PC-3 (cell line): ENCODE data around the gene WNK2. TPM values are rescaled to one million over a fixed set of nuclear protein-coding genes. Genes with fewer than 3 reads are reported as not detected.

Experiments
- ATAC-seq: fragments of 200-7000 bp; cut with Tn5 transposase; 2 replicates; pipeline ENCODE4 v1.9.1; 2020; ENCODE audit warnings: mild to moderate bottlenecking, moderate library complexity
- BruUV-seq: library from RNA; stranded (reverse); fragments of 400-500 nt; replicated peaks from 2 replicates; lab custom pipeline; 2021; lab: Mats Ljungman, UMichigan
- CTCF ChIA-PET: fragments of 300-600 bp; sonication (Branson Sonifier 250); formaldehyde crosslinking; loops from one replicate; lab custom pipeline; 2022; ENCODE audit warnings: antibody characterized with exemption; lab: Charles Lee
- POLR2A ChIA-PET: fragments of 300-600 bp; sonication (Branson Sonifier 250); formaldehyde crosslinking; loops from one replicate; lab custom pipeline; 2022; ENCODE audit warnings: antibody characterized with exemption; ENCODE audit not compliant: unreplicated experiment; lab: Charles Lee
- DNase-seq: peaks from one replicate; pipeline ENCODE4 v3.0.0-alpha.2; 2015
- H2AFZ ChIP-seq: fragments of 300-600 bp; sonication (generic); 2 replicates; pipeline ENCODE4 v1.6.0; 2016; ENCODE audit warnings: antibody characterized with exemption, low read length
- H3F3A ChIP-seq: fragments of 300-600 bp; sonication (generic); one replicate; pipeline ENCODE4 v1.6.0; 2017; ENCODE audit warnings: antibody characterized with exemption, low read length, control low read depth, mild to moderate bottlenecking; ENCODE audit not compliant: unreplicated experiment
- H3K27ac ChIP-seq: fragments of 300-600 bp; sonication (generic); 2 replicates; pipeline ENCODE4 v1.5.1; 2016; ENCODE audit warnings: mild to moderate bottlenecking, low read length
- H3K27me3 ChIP-seq: fragments of 300-600 bp; sonication (generic); 2 replicates; pipeline ENCODE4 v1.6.1; 2016; ENCODE audit warnings: low read length, mixed read lengths
- H3K36me3 ChIP-seq: fragments of 300-600 bp; sonication (generic); 2 replicates; pipeline ENCODE4 v1.6.1; 2016; ENCODE audit warnings: low read depth, mixed run types, low read length, mixed read lengths
- H3K4me1 ChIP-seq: fragments of 300-600 bp; sonication (generic); 2 replicates; pipeline ENCODE4 v1.5.1; 2016; ENCODE audit warnings: low read length; ENCODE audit not compliant: insufficient read depth
- H3K4me2 ChIP-seq: fragments of 300-600 bp; sonication (generic); 2 replicates; pipeline ENCODE4 v1.6.0; 2016; ENCODE audit warnings: low read length
- H3K4me3 ChIP-seq: fragments of 300-600 bp; sonication (generic); 2 replicates; pipeline ENCODE4 v1.5.1; 2016; ENCODE audit warnings: mild to moderate bottlenecking, low read length, mixed read lengths
- H3K79me2 ChIP-seq: fragments of 300-600 bp; sonication (generic); 2 replicates; pipeline ENCODE4 v1.6.1; 2017; ENCODE audit warnings: low read length, mixed read lengths
- H3K9ac ChIP-seq: fragments of 300-600 bp; sonication (generic); 2 replicates; pipeline ENCODE4 v1.6.0; 2016; ENCODE audit warnings: mild to moderate bottlenecking, low read length
- H3K9me2 ChIP-seq: fragments of 300-600 bp; sonication (generic); replicated peaks from 2 replicates; pipeline ENCODE4 v1.6.1; 2016; ENCODE audit warnings: mixed run types, low read length, mixed read lengths
- H3K9me3 ChIP-seq: fragments of 300-600 bp; sonication (generic); 2 replicates; pipeline ENCODE4 v1.6.1; 2016; ENCODE audit warnings: low read length, mixed read lengths
- H4K20me1 ChIP-seq: fragments of 300-600 bp; sonication (generic); 2 replicates; pipeline ENCODE4 v1.6.1; 2016; ENCODE audit warnings: low read length, mixed read lengths
- CTCF ChIP-seq: fragments of 300-600 bp; sonication (generic); conservative IDR thresholded peaks from 2 replicates; pipeline ENCODE4 v1.5.1; 2017; ENCODE audit warnings: antibody characterized with exemption, low read depth, mild to moderate bottlenecking, low read length
- EZH2 ChIP-seq: fragments of 300-600 bp; sonication (generic); IDR thresholded peaks from one replicate; pipeline ENCODE4 v1.6.1; 2017; ENCODE audit warnings: antibody characterized with exemption, mild to moderate bottlenecking, low read length; ENCODE audit not compliant: unreplicated experiment
- EZH2phosphoT487 ChIP-seq: fragments of 300-600 bp; sonication (generic); IDR thresholded peaks from 2 replicates; pipeline ENCODE4 v1.6.1; 2018; ENCODE audit warnings: mild to moderate bottlenecking, antibody characterized with exemption, low read length, borderline replicate concordance
- intact Hi-C: fragments of 100-400 bp; cut with micrococcal nuclease; formaldehyde crosslinking; loops from 2 replicates; pipeline ENCODE4 v1.9.0; 2023
- total RNA-seq: library from RNA; depleted of rRNA; stranded (reverse); fragments of >200 nt; gene quantifications from 2 replicates; pipeline ENCODE4 v1.2.3, GENCODE V29; 2014

Gene WNK2
- total RNA-seq, 1 experiment from 2014 or later, result 11.7 TPM

DNA sequence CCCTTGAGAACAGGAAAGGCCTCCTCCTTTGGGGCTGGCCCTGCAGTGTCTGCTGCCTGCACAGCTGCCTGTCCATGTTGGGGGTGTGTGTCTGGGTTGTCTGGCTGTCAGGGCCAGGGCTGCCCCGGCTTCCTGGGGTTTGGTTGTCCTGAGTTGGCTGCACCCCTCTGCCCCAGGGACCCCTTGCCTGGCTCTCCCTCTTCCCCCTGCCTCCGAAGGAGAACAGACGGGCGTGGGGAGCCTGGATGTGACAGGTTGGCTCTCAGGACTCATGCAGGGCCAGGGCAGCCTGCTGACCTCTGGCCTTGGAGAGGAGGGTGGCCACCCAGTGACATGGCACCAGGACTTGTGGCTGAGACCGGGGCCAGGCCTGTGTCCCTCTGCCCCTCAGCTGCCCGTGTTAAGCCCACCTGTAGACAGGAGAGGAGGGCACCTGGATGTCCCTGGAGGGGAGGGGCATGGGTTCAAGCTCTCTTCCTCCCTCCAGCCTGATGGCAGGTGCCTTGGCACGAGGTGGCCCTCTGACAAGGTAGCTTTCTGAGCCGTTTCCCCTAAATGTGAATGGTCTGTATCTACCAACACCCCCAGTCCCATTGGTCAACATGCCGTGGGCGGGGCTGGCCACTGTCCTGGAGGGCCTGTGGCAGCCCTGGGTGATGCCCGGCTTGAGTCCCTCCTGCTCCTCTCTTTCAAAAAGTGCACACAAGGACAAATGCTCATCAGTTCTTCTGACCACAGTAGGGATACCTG lies 34.9 kb downstream of the WNK2 start:
- no TSS peak for BruUV-seq

DNA sequence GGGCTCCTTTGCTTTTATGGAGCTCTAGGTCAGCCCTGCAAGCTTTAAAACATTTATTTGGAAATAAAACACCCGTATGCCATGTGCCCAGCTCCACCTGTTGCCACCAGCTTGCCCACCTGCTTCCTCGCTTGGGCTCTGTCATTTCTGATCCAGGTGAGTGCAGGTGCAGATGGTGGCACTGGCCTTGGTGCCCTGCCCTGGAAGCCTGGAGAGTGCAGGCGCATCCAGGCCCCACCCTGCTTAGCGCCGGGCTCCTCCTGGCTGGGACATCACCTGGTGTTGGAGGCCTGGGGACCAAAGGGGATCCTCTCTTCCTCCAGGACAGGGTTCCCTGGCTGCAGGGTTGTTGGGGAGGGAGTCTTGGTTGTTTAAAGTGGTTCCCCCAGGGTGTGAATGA lies 35.8 kb downstream of the WNK2 start:
- H3K9ac ChIP-seq, result no peak overlapping the region
- no peaks in the 10 kb centered on the region for H3K9me3 ChIP-seq
- no peak overlapping the region for H3K27ac ChIP-seq
- ATAC-seq (no peak), DNase-seq (no peak)
- no peaks in the 10 kb centered on the region for H3K9me2 ChIP-seq
- no peaks in the 10 kb centered on the region for H3K27me3 ChIP-seq
- peaks cover 57% of the 10 kb centered on the region for H3K79me2 ChIP-seq
- H4K20me1 ChIP-seq, result no peaks in the 10 kb centered on the region
- no peak overlapping the region for H3K4me3 ChIP-seq
- H2AFZ ChIP-seq, result no peak overlapping the region
- CTCF ChIA-PET, result no interaction called here
- no peak overlapping the region for H3K4me2 ChIP-seq
- intact Hi-C loops, result no loop called here
- no peak for TF ChIP-seq CTCF
- TF ChIP-seq EZH2, result no peak
- TF ChIP-seq EZH2phosphoT487, result no peak
- H3F3A ChIP-seq, result no peaks in the 10 kb centered on the region
- peaks cover 28% of the 10 kb centered on the region for H3K4me1 ChIP-seq
- no TSS peak for BruUV-seq
- POLR2A ChIA-PET, result no interaction called here
- no peaks in the 10 kb centered on the region for H3K36me3 ChIP-seq

More for the DNA sequence above, 34.9 kb downstream of the WNK2 start:
- H2AFZ ChIP-seq, result no peak overlapping the region
- H3K9ac ChIP-seq, result no peak overlapping the region
- no peak for ATAC-seq
- peaks cover 57% of the 10 kb centered on the region for H3K79me2 ChIP-seq
- ChIA-PET CTCF (no interaction called here), POLR2A (no interaction called here)
- no peaks in the 10 kb centered on the region for H3K9me2 ChIP-seq
- no peak overlapping the region for H3K27ac ChIP-seq
- no peaks in the 10 kb centered on the region for H3K36me3 ChIP-seq
- intact Hi-C loops, result no loop called here
- no peaks in the 10 kb centered on the region for H3K9me3 ChIP-seq
- no peak overlapping the region for H3K4me2 ChIP-seq
- H3F3A ChIP-seq, result no peaks in the 10 kb centered on the region
- no peak for DNase-seq
- no peak overlapping the region for H3K4me3 ChIP-seq
- no peaks in the 10 kb centered on the region for H4K20me1 ChIP-seq
- H3K4me1 ChIP-seq, result peaks cover 20% of the 10 kb centered on the region
- no peaks in the 10 kb centered on the region for H3K27me3 ChIP-seq
- TF ChIP-seq EZH2phosphoT487, result no peak
- TF ChIP-seq EZH2, result no peak
- TF ChIP-seq CTCF, result no peak

- Histone ChIP-seq H3K9me3 (no peaks in the 10 kb centered on the region), H3F3A (no peaks in the 10 kb centered on the region), H3K9me2 (no peaks in the 10 kb centered on the region), H3K9ac (no peak overlapping the region), H3K27me3 (no peaks in the 10 kb centered on the region), H4K20me1 (no peaks in the 10 kb centered on the region), H3K79me2 (peaks cover 63% of the 10 kb centered on the region), H3K27ac (no peak overlapping the region), H3K36me3 (no peaks in the 10 kb centered on the region), H3K4me3 (no peak overlapping the region), H3K4me2 (no peak overlapping the region), H2AFZ (no peak overlapping the region), H3K4me1 (peaks cover 36% of the 10 kb centered on the region)
- no peak for DNase-seq
- POLR2A ChIA-PET, result no interaction called here
- intact Hi-C loops, result no loop called here
- CTCF ChIA-PET, result no interaction called here
- BruUV-seq, result no TSS peak
- ATAC-seq, result no peak
- TF ChIP-seq EZH2 (no peak), CTCF (no peak), EZH2phosphoT487 (no peak)
Observed at GRCh38 chr9:93220627-93221026, 36.7 kb downstream of the WNK2 start.
